Measurements from ENCODE around the gene SPOCK3. TPM values are rescaled to one million over a fixed set of nuclear protein-coding genes. Genes with fewer than 3 reads are reported as not detected.
A peak's percentile ranks its signal among the peaks of the same experiment; 100 is the strongest.
"Not testable (repeated sequence)": the region's sequence is repeated elsewhere in the genome, so short reads cannot be mapped to it uniquely, and the experiment has no call there.

Gene SPOCK3
- total RNA-seq, 1 donor from 2014 or later = 1.1 TPM

DNA sequence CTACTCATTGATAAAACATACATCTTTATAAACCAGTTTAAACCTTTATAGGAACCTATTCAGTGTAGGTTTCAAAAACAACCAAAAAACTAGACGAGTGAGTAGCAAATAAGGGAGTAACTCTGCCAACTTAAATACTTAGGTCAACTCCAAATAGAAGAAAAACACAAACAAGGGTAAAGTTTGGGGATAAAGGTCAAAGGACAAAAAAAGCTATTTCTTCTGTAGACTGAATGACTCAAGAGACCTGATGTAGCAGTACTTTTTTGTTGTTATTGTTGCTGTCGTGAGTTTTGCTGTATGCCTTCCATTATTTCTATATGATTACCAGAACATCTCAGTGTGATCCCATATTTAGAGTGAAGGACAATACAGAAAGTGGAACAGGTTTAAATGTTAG, 199.3 kb downstream of the SPOCK3 start:
- DNase-seq = no peak

- no peak for DNase-seq
These were observed 201.4 kb downstream of the SPOCK3 start for GRCh38 chr4:167032871-167033270.

GRCh38 chr4:167031534-167032156, 202.6 kb downstream of the SPOCK3 start:
- no peak for DNase-seq

DNA sequence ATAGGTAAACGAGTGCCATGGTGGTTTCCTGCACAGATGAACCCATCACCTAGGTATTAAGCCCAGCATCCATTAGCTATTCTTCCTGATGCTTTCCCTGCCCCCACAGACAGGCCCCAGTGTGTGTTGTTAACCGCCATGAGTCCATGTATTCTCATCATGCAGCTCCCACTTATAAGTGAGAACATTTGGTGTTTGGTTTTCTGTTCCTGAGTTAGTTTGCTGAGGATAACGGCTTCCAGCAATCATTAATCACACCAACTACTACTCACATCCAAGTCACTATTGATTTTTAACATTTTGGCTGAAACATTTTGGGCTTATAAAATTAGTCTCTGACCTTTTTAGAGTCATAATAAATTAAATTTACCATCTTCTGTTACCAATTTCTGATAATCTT, 205.3 kb downstream of the SPOCK3 start:
- no peak for DNase-seq

GRCh38 chr4:167025670-167026069, 208.6 kb downstream of the SPOCK3 start:
- DNase-seq = no peak

DNA sequence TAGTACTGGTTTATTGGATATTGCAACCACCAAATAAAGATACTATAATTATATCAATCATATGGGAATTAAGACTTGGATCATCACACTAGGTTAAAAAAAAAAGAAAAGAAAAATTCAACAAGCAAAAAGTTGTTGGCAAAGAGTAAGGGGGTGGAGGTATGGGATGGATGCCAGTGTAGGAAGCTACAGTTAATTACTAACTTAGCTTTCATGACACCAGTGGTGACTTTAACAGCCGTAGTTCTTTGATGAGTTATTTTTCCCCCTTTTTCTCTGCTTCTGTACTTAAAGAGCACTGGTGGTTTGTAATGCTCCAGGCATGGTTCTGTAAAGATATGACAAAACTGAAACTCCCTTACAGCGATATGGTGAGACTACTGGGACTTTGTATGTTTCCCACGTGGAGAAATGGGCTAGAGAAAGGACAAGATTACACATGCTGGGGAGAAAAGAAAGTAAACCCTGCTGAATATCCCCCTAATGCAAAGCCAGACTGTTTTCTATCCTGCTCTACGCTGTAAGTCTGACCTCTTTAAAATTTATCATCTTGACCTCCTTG, 210.8 kb downstream of the SPOCK3 start:
- DNase-seq = no peak

DNA sequence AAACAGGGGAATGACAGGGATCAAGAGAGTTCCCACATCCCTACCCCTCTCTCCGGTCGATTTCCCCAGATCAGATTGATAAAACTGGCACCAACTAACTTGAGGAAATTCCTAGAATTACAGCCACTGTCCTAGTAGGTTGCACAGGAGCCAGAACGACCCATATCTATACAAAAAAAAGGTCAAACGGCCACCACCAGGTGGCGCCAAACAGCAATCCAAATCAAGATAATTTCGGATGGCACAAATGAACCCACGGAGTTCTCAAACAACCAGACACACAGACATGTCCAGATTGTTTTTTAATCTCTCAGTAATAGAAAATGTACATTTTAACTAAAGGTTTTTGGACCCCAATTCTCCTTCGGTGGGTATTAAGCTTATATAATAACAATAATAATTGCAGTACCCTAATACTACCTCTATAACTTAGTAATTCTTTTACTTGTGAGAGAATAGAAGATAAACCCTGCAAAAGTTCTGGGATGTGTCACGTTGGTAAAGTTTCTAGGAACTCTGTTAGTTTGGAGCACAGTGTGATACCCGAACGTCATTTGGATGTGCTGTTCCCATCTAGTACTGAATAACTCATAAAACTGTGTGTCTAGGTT, 212.6 kb downstream of the SPOCK3 start:
- peak; percentile 18 for DNase-seq

- DNase-seq = no peak
These were observed 213.9 kb downstream of the SPOCK3 start for GRCh38 chr4:167020410-167020809.

GRCh38 chr4:167014944-167015343, 219.3 kb downstream of the SPOCK3 start:
- no peak for DNase-seq

DNA sequence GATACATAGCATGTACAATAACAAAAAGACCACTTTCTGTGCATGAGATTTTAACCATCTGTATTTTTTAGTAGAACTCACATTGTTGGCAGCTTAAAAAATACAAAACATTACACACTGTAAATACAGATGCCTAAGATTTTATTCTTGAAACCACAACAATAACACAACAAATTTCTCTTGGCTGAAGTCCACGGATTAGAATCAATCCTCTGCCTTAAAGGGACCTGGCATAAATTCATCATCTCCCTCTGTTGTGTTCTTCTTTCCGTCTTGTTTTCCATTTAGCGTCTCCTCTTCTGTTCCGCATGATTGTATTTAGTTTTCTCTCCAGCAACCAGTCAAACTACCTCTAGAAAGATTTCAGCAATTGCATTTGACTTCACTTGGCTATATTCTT, 231.0 kb downstream of the SPOCK3 start:
- DNase-seq = no peak

DNA sequence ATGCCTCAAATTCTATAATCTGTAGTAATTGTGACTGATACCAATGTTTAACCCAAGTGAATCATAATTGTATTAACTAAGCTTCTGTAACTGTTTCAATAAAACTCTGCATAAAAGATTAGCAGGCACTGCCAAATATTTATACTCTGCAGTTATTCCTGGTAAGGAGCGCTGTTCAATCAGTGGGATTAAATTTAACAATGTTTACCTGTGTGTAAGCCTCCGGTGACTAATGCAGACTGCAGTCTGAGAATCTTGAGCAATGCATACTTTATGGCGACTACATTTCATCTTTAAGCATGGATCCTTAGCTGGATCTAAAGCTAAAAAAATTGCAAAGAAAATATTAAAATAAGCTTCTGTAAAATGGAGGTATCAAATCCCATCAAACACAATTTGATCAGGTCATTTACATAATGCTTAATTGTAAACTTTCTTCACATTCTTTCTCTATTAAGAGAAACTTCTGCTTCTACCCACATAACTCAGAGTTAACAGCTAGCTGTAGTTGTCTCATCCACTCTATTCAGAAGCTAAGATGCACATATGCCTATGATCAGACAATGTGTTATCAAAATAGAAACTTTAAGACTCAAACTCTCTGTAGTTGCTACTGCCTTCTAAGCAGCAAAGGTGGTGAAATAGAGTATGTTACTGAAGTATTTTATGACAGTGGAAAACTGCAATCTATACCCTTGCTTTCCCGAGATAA, 234.0 kb downstream of the SPOCK3 start:
- no peak for DNase-seq

- no peak for DNase-seq
These were observed 238.1 kb downstream of the SPOCK3 start for GRCh38 chr4:166996216-166996615.

GRCh38 chr4:166994686-166995085, 239.6 kb downstream of the SPOCK3 start:
- no peak for DNase-seq

DNA sequence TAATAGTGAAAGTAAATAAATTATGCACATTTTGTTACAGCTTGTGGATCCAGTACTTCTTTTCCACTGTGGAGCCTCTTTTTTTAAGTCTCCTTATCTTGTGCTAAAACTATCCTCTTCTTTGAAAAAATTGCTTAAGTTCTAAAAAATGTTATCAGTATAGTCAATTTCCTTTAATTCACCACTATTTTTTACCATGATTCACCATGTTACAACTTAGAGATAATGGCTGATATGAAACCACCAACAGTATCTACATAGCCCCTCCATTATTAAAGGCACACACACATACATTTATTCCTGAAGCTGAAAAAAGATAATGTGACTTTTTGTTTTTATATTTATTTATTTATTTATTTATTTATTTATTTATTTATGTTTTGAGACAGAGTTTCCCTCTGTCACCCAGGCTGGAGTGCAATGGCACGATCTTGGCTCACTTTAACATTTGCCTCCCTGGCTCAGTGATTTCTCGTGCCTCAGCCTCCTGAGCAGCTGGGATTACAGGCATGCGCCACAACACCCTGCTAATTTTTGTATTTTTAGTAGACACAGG, 243.2 kb downstream of the SPOCK3 start:
- no peak for DNase-seq

- no peak for DNase-seq
These were observed 244.4 kb downstream of the SPOCK3 start for GRCh38 chr4:166989886-166990285.

DNA sequence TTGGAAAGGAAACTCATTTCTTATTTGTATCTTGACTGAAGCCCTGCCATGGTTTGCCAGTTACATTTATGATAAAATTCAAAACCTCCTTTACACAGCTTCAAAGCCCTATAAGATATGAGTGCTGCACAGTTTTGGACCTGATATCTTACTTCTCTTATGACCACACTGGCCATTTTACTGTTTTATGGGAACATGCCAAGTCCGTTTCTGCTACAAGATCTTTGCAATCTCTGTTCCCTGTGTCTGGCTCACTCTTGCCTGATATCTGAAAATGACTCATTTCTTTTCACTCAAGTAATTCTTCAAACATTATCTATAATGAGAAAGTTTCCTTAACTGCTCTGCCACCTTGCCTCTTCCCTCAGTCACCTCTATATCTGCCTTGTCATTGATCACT, 247.3 kb downstream of the SPOCK3 start:
- DNase-seq = no peak

DNA sequence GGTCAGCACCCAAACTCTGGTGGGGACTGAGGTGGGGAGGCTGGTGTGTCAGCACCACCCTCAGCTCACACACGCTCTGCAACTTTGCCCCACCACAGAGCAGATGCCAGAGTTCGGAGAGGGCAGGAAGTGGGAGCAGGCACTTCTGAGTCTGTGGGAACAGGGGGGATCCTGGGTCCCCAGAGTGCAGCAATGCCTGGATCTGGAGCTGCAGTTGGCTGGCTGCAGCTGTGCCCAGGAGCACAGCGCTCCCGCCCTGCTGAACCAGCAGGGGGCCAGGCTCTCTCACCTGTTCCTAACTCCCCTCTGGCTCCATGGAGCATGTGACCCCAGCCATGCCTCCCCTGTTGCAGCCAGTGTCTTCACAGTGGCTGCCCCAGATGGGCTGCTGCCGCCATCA, 252.4 kb downstream of the SPOCK3 start:
- DNase-seq = no peak

DNA sequence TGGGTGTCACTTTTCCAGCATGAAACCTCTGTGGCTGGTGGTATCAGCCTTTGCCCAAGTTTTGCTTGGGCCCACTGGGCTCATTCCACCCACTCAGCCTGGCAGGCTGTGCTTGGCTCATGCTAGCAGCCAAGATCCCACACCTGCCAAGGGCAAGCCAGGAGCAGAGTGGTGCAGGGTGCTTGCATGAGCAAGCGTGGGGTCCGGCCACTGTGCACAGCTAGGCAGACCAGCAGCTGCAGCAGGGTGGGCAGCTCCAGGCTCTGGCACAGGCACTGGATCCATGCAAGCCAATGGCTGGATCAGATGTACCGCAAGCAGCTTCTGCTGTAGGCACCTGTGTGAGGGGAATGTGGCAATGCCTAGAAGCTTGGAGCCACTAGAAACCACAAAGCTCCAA, 253.9 kb downstream of the SPOCK3 start:
- DNase-seq = no peak

DNA sequence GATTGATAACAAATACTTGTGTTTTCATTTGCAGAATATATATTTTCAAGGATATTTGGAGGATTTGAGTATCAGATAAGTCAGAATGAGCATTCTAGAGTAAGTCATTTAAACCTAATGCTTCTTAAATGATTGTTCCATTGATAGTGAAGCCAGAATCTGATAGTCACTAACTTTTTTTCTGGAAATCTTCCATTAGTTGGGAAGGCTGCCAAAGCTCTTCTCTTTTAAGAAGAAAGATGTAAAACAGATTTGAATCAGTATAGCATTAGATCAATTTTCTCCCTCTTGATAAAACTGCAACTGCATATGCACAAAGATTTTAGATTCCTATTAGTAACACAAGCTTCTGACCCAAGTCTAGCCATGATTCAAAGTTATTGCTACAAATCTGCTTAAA, 256.7 kb downstream of the SPOCK3 start:
- no peak for DNase-seq

DNA sequence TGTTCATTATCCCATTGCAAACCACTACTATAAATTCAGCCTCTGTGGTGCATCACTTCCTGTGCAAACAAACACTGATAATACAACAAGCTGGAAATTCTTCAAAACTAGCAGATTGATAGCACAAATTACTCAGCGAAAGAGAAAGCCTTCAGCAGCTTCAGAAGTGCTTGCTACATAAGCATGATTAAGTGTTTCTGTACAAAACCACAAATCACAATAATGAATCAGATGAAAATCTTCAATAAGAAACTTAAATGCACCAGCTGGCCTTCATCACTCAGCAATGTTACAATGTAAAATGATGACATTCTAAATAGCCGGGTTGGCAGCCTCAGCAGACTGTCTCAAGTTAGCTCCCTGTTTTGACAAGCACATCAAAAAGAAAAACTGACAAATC, 262.2 kb downstream of the SPOCK3 start:
- DNase-seq = peak; percentile 27

DNA sequence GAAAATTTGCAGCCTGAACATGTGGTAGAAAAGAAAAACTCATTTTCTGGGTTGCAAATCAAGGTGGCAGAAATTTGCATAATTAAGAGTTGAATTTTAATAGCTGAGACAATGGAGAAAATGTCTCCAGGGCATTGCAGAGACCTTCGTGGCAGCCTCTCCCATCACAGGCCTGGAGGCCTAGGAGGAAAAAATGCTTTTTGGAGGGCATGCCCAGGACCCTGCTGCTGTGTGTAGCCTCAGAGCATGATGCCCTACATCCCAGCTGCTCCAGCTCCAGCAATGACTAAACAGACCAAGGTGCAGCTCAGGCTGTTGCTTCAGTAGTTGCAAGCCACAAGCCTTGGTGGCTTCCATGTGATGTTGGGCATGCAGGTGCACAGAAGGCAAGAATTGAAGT, 266.1 kb downstream of the SPOCK3 start:
- DNase-seq = not testable (repeated sequence)

- no peak for DNase-seq
These were observed 268.7 kb downstream of the SPOCK3 start for GRCh38 chr4:166965562-166965961.

- no peak for DNase-seq
These were observed 276.8 kb downstream of the SPOCK3 start for GRCh38 chr4:166957451-166957850.

All from skin of body (tissue), 2 donors.